Stimulated activated CD8-positive, alpha-beta memory T cell treated with anti-CD3 and anti-CD28 coated beads, Interleukin-4, amount 100 ng/mL, for 1 hour (primary cell): ENCODE data around the gene ISCA2.
"Not testable (repeated sequence)": the region's sequence is repeated elsewhere in the genome, so short reads cannot be mapped to it uniquely, and the experiment has no call there.

Experiments used
- DNase-seq, 2 donors: peaks; one replicate each; pipeline ENCODE4 v3.0.0-alpha.2; 2020; ENCODE audit warnings: low read depth in 2 of 2, low spot score in 1 of 2

Gene ISCA2

GRCh38 chr14:74493343-74494261, at the start of gene ISCA2:
Gene ISCA2, plus strand, starts transcription at chr14:74493765. Its CDS starts 10 bp downstream, at chr14:74493775.
- DNase-seq, result peak; percentile 99

GRCh38 chr14:74444866-74445265, 48.7 kb upstream of the ISCA2 start:
- no peak for DNase-seq

- DNase-seq, result not testable (repeated sequence)
These were observed 39.2 kb upstream of the ISCA2 start for GRCh38 chr14:74454397-74454796.

- no peak for DNase-seq
These were observed 36.6 kb upstream of the ISCA2 start for GRCh38 chr14:74456684-74457564.

GRCh38 chr14:74457565-74457895, 36.0 kb upstream of the ISCA2 start:
- DNase-seq, result no peak

- no peak for DNase-seq
These were observed 34.1 kb upstream of the ISCA2 start for GRCh38 chr14:74459289-74459946.

- DNase-seq, result no peak
These were observed 33.6 kb upstream of the ISCA2 start for GRCh38 chr14:74459976-74460375.

- no peak for DNase-seq
These were observed 30.6 kb upstream of the ISCA2 start for GRCh38 chr14:74462993-74463392.

GRCh38 chr14:74463697-74464096, 29.9 kb upstream of the ISCA2 start:
- DNase-seq, result no peak

- DNase-seq, result no peak
These were observed 28.8 kb upstream of the ISCA2 start for GRCh38 chr14:74464785-74465184.

GRCh38 chr14:74465335-74465734, 28.2 kb upstream of the ISCA2 start:
- DNase-seq, result no peak

- DNase-seq, result no peak
These were observed 25.1 kb upstream of the ISCA2 start for GRCh38 chr14:74468513-74468912.

GRCh38 chr14:74469548-74470518, 23.7 kb upstream of the ISCA2 start:
- no peak for DNase-seq

GRCh38 chr14:74472601-74473000, 21.0 kb upstream of the ISCA2 start:
- DNase-seq, result no peak

GRCh38 chr14:74474376-74474775, 19.2 kb upstream of the ISCA2 start:
- no peak for DNase-seq

GRCh38 chr14:74475678-74476077, 17.9 kb upstream of the ISCA2 start:
- DNase-seq, result no peak

- DNase-seq, result no peak
These were observed 17.5 kb upstream of the ISCA2 start for GRCh38 chr14:74476107-74476506.

GRCh38 chr14:74476607-74477006, 17.0 kb upstream of the ISCA2 start:
- no peak for DNase-seq

- no peak for DNase-seq
These were observed 14.4 kb upstream of the ISCA2 start for GRCh38 chr14:74478996-74479635.

- DNase-seq, result no peak
These were observed 13.5 kb upstream of the ISCA2 start for GRCh38 chr14:74480046-74480445.
